RWPE2 (cell line): ENCODE data around the gene CLIP1.
A peak's percentile ranks its signal among the peaks of the same experiment; 100 is the strongest.
"Not testable (repeated sequence)": the region's sequence is repeated elsewhere in the genome, so short reads cannot be mapped to it uniquely, and the experiment has no call there.

Experiments used
- ATAC-seq: fragments of 200-7000 bp; cut with Tn5 transposase; 3 replicates; pipeline ENCODE4 v1.9.1; 2021; ENCODE audit warnings: low read depth
- DNase-seq: peaks from one replicate; pipeline ENCODE4 v3.0.0-alpha.2; 2020; ENCODE audit warnings: low spot score
- H3K27ac ChIP-seq: fragments of 450-650 bp; 2 replicates; pipeline ENCODE4 v1.5.1; 2017; ENCODE audit warnings: mild to moderate bottlenecking; ENCODE audit not compliant: poor library complexity, severe bottlenecking
- H3K27me3 ChIP-seq: fragments of 250-450 bp; sonication (Bioruptor Pico); 2 replicates; pipeline ENCODE4 v1.5.1; 2021; ENCODE audit warnings: mild to moderate bottlenecking, moderate library complexity; ENCODE audit not compliant: insufficient read depth, poor library complexity, severe bottlenecking
- H3K36me3 ChIP-seq: fragments of 250-450 bp; sonication (Bioruptor Pico); 2 replicates; pipeline ENCODE4 v1.5.1; 2020; ENCODE audit warnings: low read depth, mild to moderate bottlenecking, moderate library complexity
- H3K4me1 ChIP-seq: fragments of 250-450 bp; sonication (Bioruptor Pico); 2 replicates; pipeline ENCODE4 v1.5.1; 2021; ENCODE audit warnings: mild to moderate bottlenecking, moderate library complexity; ENCODE audit not compliant: insufficient read depth, poor library complexity, severe bottlenecking
- H3K4me3 ChIP-seq: fragments of 250-450 bp; sonication (Bioruptor Pico); 2 replicates; pipeline ENCODE4 v1.5.1; 2021; ENCODE audit warnings: mild to moderate bottlenecking, moderate library complexity; ENCODE audit not compliant: severe bottlenecking
- H3K9me3 ChIP-seq: fragments of 250-450 bp; sonication (Bioruptor Pico); 2 replicates; pipeline ENCODE4 v1.5.1; 2021; ENCODE audit warnings: mild to moderate bottlenecking, moderate library complexity; ENCODE audit not compliant: severe bottlenecking
- TF ChIP-seq, protein P1 (sequence below): fragments of 450-650 bp; IDR thresholded peaks from one replicate; pipeline ENCODE4 v1.5.1; 2017; ENCODE audit warnings: mild to moderate bottlenecking, moderate library complexity; ENCODE audit not compliant: poor library complexity, severe bottlenecking

CLIP1 gene

DNA sequence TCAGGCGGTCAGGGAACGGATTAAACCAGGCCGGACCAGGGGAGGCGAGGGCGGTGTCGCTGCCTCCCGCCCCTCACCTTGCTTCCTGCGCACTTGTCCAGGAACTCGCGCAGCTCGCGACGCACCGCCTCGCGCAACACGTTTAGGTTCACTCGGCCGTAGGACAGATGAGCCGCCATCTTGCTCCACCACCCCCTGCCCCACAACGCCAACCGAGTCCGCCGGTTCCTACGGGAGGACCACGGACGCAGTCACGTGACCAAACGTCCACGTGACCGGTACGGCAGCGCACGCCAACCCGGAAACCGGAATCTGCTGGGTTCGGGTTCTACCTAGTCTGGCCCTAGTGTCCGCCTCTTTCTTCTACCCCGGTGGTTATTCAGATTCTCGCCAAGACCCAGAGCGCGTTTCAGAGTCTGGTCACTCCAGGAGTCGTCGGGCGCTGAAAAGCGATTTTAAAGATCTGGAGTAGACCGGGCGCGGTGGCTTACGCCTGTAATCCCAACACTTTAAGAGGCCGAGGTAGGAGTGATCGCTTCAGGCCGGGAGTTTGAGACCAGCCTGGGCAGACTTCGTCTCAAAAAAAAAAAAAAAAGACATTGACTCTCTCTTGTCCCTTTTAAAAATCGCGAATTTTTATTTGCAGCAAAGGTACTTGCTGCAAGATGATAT, 156.1 kb downstream of the CLIP1 start, which contains the start of gene VPS33A:
Gene VPS33A, minus strand, starts transcription at position 265 of the 672 bp plus-strand sequence. Its CDS starts 86 bp downstream, at position 179.
- Histone ChIP-seq H3K27ac (peak within 1 kb of the TSS; percentile 55), H3K27me3 (no peaks in the 10 kb centered on the region), H3K4me1 (no peaks in the 10 kb centered on the region), H3K9me3 (no peaks in the 10 kb centered on the region), H3K4me3 (peak within 1 kb of the TSS; percentile 67), H3K36me3 (peaks cover 11% of the 10 kb centered on the region)
- ATAC-seq = peak; percentile 90
- peak; percentile 97 for DNase-seq
- TF ChIP-seq, protein P1, sequence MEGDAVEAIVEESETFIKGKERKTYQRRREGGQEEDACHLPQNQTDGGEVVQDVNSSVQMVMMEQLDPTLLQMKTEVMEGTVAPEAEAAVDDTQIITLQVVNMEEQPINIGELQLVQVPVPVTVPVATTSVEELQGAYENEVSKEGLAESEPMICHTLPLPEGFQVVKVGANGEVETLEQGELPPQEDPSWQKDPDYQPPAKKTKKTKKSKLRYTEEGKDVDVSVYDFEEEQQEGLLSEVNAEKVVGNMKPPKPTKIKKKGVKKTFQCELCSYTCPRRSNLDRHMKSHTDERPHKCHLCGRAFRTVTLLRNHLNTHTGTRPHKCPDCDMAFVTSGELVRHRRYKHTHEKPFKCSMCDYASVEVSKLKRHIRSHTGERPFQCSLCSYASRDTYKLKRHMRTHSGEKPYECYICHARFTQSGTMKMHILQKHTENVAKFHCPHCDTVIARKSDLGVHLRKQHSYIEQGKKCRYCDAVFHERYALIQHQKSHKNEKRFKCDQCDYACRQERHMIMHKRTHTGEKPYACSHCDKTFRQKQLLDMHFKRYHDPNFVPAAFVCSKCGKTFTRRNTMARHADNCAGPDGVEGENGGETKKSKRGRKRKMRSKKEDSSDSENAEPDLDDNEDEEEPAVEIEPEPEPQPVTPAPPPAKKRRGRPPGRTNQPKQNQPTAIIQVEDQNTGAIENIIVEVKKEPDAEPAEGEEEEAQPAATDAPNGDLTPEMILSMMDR = no peak

DNA sequence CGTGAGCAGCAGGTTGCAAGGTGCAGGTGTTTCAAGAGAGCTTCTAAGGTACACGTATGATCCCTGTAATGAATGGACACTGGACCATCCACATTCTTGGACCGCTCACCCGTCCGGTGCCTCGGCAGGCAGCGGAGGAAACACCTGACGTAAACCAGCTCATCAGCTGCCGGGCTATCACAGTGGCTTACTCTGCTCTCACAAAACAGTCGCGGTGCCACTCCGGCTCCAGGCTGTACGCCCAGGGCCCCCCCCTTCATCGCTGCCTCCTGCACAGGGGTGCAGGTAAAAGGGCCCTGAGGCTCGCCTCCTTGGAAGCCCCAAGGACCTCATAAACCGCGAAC, 156.6 kb downstream of the CLIP1 start:
- no peak for DNase-seq
- H3K27ac ChIP-seq = peak overlapping the region; percentile 55
- H3K9me3 ChIP-seq = no peaks in the 10 kb centered on the region
- peak overlapping the region; percentile 67 for H3K4me3 ChIP-seq
- TF ChIP-seq, protein P1 = no peak
- peak; percentile 57 for ATAC-seq
- peaks cover 16% of the 10 kb centered on the region for H3K36me3 ChIP-seq
- H3K27me3 ChIP-seq = no peaks in the 10 kb centered on the region
- H3K4me1 ChIP-seq = no peaks in the 10 kb centered on the region

DNA sequence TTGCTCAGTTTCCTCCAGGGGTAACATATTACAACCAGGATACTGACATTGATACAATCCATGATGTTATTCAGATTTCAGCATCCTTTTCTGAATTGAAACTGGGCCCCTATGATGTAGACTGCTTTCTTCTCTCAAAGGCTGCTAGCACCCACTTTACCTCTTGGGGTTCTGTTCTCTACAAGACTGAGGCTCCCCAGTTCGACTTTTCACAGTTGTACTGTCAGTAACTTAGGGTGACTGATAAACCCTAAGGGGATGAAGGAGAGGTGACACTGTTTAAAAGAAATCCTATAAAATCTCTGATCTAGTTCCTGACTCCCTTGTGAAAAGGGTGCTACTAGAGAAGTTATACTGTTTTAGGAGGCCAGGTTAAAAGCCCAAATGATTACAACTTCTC, 157.0 kb downstream of the CLIP1 start:
- H3K36me3 ChIP-seq = peaks cover 20% of the 10 kb centered on the region
- TF ChIP-seq, protein P1 = no peak
- DNase-seq (no peak), ATAC-seq (no peak)
- H3K27me3 ChIP-seq = no peaks in the 10 kb centered on the region
- no peaks in the 10 kb centered on the region for H3K4me1 ChIP-seq
- H3K4me3 ChIP-seq = peak overlapping the region; percentile 67
- H3K27ac ChIP-seq = peak overlapping the region; percentile 55
- H3K9me3 ChIP-seq = no peaks in the 10 kb centered on the region

- H3K4me1 ChIP-seq, H3K4me3 ChIP-seq, ATAC-seq, H3K9me3 ChIP-seq, H3K27ac ChIP-seq, H3K27me3 ChIP-seq, DNase-seq: not testable (repeated sequence)
- peaks cover 47% of the 10 kb centered on the region for H3K36me3 ChIP-seq
Observed at GRCh38 chr12:122260735-122261134, 161.7 kb downstream of the CLIP1 start.

- ATAC-seq, H3K4me3 ChIP-seq, H3K27ac ChIP-seq, H3K4me1 ChIP-seq, DNase-seq, H3K27me3 ChIP-seq, H3K9me3 ChIP-seq: not testable (repeated sequence)
- peaks cover 47% of the 10 kb centered on the region for H3K36me3 ChIP-seq
Observed at GRCh38 chr12:122258939-122259338, 163.5 kb downstream of the CLIP1 start.

DNA sequence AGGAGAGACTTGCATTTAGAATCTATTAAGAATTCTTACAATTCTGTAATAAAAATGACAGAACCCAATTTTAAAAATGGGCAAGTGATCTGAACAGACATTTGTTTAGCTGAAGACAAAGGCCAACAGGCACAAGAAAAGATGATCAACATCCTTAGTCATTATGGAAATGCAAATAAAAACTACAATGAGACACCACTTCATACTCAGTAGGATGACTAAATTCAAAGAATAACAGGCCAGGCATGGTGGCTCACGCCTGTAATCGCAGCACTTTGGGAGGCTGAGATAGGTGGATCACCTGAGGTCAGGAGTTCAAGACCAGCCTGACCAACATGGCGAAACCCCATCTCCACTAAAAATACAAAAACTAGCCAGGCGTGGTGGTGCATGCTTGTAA, 164.0 kb downstream of the CLIP1 start:
- not testable (repeated sequence) for H3K9me3 ChIP-seq

More for the DNA sequence above, 164.0 kb downstream of the CLIP1 start:
- H3K36me3 ChIP-seq = peaks cover 43% of the 10 kb centered on the region
- not testable (repeated sequence) for ATAC-seq, H3K27me3 ChIP-seq, H3K4me1 ChIP-seq, H3K4me3 ChIP-seq, H3K27ac ChIP-seq, DNase-seq
